Choroid plexus epithelial cell (primary cell): ENCODE results near the gene GORASP1.

Experiments used
- DNase-seq: peaks from one replicate; pipeline ENCODE4 v3.0.0-alpha.2; 2010; ENCODE audit warnings: low read depth
- H3K4me3 ChIP-seq: 2 replicates; pipeline ENCODE4 v1.5.1; 2011; ENCODE audit warnings: low read depth, mild to moderate bottlenecking, control low read depth, low read length, moderate library complexity
- TF ChIP-seq, protein P1 (sequence below): conservative IDR thresholded peaks from 2 replicates; pipeline ENCODE4 v1.5.1; 2011; ENCODE audit warnings: low read depth, mild to moderate bottlenecking, control low read depth, inconsistent platforms, low read length, moderate library complexity

The GORASP1 gene

DNA sequence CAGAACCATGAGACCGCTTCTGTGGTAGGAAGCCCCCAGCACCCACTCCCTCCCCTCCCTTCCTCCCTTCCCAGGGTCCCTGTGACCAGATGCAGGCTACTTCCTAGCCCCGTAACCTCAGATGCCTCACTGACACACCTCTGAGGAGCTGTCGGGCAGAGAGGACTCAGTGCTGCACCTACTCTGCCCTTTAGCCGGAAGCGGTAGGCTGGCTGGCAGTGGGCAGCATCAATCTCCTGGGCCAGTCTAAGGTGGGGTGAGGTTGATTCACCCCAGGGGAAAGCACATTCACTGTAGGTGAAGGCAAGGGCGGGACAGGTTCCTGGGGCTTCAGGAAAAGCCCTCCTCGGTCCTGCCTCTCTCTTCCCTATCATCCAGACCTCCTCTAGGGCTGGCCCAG lies 26.9 kb upstream of the GORASP1 start:
- TF ChIP-seq, protein P1, sequence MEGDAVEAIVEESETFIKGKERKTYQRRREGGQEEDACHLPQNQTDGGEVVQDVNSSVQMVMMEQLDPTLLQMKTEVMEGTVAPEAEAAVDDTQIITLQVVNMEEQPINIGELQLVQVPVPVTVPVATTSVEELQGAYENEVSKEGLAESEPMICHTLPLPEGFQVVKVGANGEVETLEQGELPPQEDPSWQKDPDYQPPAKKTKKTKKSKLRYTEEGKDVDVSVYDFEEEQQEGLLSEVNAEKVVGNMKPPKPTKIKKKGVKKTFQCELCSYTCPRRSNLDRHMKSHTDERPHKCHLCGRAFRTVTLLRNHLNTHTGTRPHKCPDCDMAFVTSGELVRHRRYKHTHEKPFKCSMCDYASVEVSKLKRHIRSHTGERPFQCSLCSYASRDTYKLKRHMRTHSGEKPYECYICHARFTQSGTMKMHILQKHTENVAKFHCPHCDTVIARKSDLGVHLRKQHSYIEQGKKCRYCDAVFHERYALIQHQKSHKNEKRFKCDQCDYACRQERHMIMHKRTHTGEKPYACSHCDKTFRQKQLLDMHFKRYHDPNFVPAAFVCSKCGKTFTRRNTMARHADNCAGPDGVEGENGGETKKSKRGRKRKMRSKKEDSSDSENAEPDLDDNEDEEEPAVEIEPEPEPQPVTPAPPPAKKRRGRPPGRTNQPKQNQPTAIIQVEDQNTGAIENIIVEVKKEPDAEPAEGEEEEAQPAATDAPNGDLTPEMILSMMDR, result no peak
- no peak overlapping the region for H3K4me3 ChIP-seq
- DNase-seq, result no peak

DNA sequence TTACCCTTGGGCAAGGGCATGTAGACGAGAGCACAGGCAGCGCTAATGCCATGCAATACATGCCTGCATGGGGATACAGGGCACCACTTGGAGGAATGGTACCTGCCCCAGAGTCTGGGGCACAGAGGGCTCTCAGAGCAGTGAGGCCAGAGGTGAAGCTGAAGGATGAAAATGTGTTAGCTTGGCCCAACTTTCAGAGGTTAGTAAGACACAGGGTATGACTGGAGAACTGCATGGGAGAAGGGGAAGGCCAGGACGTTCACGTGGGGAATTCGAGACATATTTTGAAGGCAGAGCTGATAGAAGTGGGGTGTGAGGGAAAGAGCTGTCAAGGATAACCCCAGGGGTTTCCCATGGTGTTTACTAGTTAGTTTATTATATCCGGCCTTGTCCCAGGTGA lies 26.4 kb upstream of the GORASP1 start:
- no peak for DNase-seq
- no peak overlapping the region for H3K4me3 ChIP-seq
- TF ChIP-seq, protein P1, result no peak

DNA sequence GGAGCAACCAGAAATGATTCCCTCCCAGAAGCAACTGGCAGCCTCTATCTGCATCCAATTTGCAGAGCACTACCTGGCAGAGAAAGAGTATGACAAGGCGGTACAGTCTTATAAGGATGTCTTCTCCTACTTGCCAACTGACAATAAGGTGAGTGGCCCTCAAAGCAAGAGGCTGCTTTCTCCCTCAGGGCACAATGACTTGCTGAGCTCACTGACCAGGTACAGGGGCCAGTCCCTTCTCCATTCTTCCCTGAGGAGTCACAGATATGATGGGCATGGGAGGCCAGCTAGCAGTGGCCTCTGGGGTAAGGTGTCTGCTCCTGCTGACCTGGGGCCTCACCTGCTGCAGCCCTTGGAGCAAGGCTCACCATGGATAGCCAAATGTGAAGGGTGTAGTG lies 25.7 kb upstream of the GORASP1 start:
- TF ChIP-seq, protein P1, result no peak
- H3K4me3 ChIP-seq, result no peak overlapping the region
- no peak for DNase-seq

DNA sequence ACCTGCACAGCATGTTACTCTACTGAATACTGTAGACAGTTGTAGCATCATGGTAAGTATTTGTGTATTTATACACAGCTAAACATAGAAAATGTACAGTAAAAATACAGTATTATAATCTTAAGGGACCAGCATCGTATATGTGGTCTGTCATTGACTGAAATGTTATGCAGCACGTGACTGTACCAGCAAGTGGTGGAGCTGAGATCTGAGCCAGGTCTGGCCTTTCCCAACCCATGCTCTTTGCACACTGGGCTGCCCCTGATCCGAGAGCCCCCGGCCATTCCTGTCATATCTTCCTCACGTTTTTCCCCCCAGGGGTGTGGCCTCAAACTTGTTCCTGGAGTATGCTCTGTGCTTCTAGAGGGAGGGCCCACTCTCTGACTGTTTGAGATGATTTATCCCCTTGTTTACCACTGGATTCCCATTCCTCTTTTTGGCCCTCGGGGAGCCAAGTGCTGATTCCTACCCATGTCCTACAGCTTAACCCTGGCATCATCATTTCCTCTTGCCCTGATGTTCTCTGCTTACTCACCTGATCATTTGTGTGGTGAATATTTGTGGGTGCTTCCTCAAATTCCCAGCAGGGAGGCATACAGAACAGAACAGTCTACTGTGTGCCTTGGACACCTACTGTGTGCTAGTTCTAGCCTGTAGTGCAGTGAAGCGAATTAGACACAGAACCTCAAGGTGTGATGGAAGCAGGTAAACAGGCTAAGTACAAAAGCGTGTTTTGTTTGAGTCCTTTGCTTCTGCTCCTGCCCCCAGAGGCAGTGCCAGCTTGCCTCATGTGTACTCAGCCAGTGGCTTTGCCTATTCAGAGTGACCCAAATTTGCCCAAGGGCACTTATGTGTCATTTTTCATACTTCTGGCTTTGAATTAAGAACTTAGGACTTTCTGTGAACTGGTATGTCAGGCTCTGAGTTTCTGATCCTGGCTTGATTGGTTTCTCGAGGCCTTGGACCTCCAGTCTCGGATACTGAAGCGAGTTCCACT lies 25.0 kb upstream of the GORASP1 start:
- TF ChIP-seq, protein P1, result no peak
- H3K4me3 ChIP-seq, result no peak overlapping the region
- no peak for DNase-seq

DNA sequence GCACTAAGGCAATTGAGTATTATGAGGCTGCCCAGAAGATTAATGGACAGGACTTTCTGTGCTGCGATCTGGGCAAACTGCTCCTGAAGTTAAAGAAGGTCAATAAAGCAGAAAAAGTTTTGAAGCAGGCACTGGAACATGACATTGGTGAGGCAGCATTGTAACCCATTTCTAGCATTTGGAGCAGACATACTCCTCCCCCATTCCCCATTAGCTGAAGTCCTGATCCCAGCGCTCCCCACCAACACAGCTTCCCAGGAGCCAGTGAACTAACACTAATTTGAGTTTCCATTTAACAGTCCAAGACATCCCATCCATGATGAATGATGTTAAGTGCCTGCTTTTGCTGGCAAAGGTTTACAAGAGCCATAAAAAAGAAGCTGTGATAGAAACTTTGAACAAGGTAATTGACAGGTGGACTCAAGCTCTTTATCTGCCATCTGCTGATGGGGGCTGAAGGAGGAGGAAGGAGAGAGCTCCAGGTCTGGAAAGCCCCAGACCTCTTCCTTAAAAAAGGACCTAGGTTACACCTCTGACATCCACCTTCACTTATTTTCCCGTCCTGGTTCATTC lies 23.4 kb upstream of the GORASP1 start:
- DNase-seq, result no peak
- TF ChIP-seq, protein P1, result no peak
- no peak overlapping the region for H3K4me3 ChIP-seq

- TF ChIP-seq, protein P1, result no peak
- no peak overlapping the region for H3K4me3 ChIP-seq
- no peak for DNase-seq
These were observed 22.6 kb upstream of the GORASP1 start for GRCh38 chr3:39130026-39130425.
